GM11168 (cell line): Measurements from ENCODE around the gene PREP.
"Not testable (repeated sequence)": the region's sequence is repeated elsewhere in the genome, so short reads cannot be mapped to it uniquely, and the experiment has no call there.

ENCODE experiments used
- in situ Hi-C: fragments of 300-500 bp; cut with MboI; formaldehyde crosslinking; loops from one replicate; pipeline ENCODE4 v1.12.0; 2022; ENCODE audit warnings: low sequenced_read_pairs; ENCODE audit not compliant: unreplicated experiment

The PREP gene

GRCh38 chr6:105402939-105403935 is at the start of gene PREP:
Gene PREP, minus strand, starts transcription at chr6:105403082. Its CDS starts 191 bp downstream, at chr6:105402891.
- in situ Hi-C loops = no loop called here

- in situ Hi-C loops = no loop called here
Measured at GRCh38 chr6:105452376-105452775, 49.5 kb upstream of the PREP start.

GRCh38 chr6:105449756-105450390 is 47.0 kb upstream of the PREP start:
- in situ Hi-C loops = no loop called here

GRCh38 chr6:105445481-105445880 is 42.6 kb upstream of the PREP start:
- in situ Hi-C loops = no loop called here

- in situ Hi-C loops = no loop called here
Measured at GRCh38 chr6:105443941-105444340, 41.1 kb upstream of the PREP start.

GRCh38 chr6:105442369-105442768 is 39.5 kb upstream of the PREP start:
- in situ Hi-C loops = no loop called here

GRCh38 chr6:105437236-105437635 is 34.4 kb upstream of the PREP start:
- in situ Hi-C loops = no loop called here

- in situ Hi-C loops = no loop called here
Measured at GRCh38 chr6:105433723-105434122, 30.8 kb upstream of the PREP start.

- in situ Hi-C loops = no loop called here
Measured at GRCh38 chr6:105432797-105433196, 29.9 kb upstream of the PREP start.

GRCh38 chr6:105431226-105431625 is 28.3 kb upstream of the PREP start:
- in situ Hi-C loops = no loop called here

GRCh38 chr6:105430685-105431084 is 27.8 kb upstream of the PREP start:
- in situ Hi-C loops = no loop called here

GRCh38 chr6:105429676-105430075 is 26.8 kb upstream of the PREP start:
- in situ Hi-C loops = loop anchor here (10.0 kb wide), 1 partner anchor 335 kb away; no protein-coding TSS in a partner anchor

GRCh38 chr6:105428342-105428957 is 25.6 kb upstream of the PREP start:
- in situ Hi-C loops = loop anchor here (10.0 kb wide), 1 partner anchor 334 kb away; no protein-coding TSS in a partner anchor

GRCh38 chr6:105424175-105424783 is 21.4 kb upstream of the PREP start:
- in situ Hi-C loops = loop anchor here (10.0 kb wide), 1 partner anchor 329 kb away; no protein-coding TSS in a partner anchor

- in situ Hi-C loops = not testable (repeated sequence)
Measured at GRCh38 chr6:105416971-105417370, 14.1 kb upstream of the PREP start.

GRCh38 chr6:105409734-105410133 is 6.9 kb upstream of the PREP start:
- in situ Hi-C loops = no loop called here

- in situ Hi-C loops = no loop called here
Measured at GRCh38 chr6:105402090-105402938, 568 bp downstream of the PREP start.

- in situ Hi-C loops = no loop called here
Measured at GRCh38 chr6:105401247-105402089, 1.4 kb downstream of the PREP start.

GRCh38 chr6:105400501-105400900 is 2.4 kb downstream of the PREP start:
- in situ Hi-C loops = no loop called here
